OCI-M1 (cell line): ENCODE results near the gene EPHA10.

Experiments used
- DNase-seq: peaks from one replicate; lab custom pipeline; 2025; lab: John Stamatoyannopoulos, UW

Gene EPHA10

GRCh38 chr1:37673920-37674319 is 91.0 kb downstream of the EPHA10 start:
- no peak for DNase-seq

- DNase-seq = no peak
Measured at GRCh38 chr1:37672136-37672870, 92.6 kb downstream of the EPHA10 start.

GRCh38 chr1:37671261-37671660 is 93.7 kb downstream of the EPHA10 start:
- DNase-seq = no peak

GRCh38 chr1:37670133-37670532 is 94.8 kb downstream of the EPHA10 start:
- DNase-seq = no peak

GRCh38 chr1:37667023-37667671 is 97.8 kb downstream of the EPHA10 start:
- DNase-seq = no peak

GRCh38 chr1:37666241-37666867 is 98.6 kb downstream of the EPHA10 start:
- DNase-seq = no peak
